CD4-positive, alpha-beta T cell treated with Interleukin-4 for 4 hours (primary cell): Measurements from ENCODE around the gene ERG.

Experiments
- DNase-seq: peaks from one replicate; pipeline ENCODE4 v3.0.0-alpha.2; 2020

The ERG gene

DNA sequence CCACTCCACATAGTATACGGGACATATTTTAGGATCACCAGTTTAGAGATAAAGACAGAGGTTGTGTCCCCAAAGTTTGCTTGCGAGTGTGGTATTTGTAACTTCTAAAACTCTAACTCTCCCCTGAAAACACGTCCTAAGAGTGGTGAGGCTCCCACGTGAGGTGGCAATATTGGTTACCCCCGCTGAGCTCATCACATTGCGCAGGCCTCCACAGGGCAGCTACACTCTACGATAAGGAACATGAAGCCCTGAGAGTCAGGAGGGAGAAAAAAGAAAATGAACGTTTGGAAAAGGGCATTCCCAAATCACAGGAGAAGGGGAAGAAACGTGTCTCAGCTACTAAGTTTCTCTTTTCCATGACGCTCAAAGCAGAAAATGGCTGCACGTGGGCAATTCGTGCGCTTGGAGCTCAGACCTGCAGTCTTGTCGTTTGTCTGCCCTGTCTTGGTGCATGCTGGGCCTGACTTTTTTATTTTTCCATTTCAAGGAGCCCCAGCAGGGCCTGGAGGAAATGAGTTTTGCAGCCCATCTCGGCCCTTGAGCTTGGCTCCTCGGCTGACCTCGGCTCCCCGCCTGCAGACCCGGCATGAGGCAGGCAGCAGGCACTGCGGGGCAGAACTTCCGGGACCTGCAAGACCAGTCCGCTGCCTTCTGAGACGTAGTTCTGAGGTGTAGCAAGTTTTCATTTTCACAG, 25.7 kb downstream of the ERG start:
- no peak for DNase-seq

DNA sequence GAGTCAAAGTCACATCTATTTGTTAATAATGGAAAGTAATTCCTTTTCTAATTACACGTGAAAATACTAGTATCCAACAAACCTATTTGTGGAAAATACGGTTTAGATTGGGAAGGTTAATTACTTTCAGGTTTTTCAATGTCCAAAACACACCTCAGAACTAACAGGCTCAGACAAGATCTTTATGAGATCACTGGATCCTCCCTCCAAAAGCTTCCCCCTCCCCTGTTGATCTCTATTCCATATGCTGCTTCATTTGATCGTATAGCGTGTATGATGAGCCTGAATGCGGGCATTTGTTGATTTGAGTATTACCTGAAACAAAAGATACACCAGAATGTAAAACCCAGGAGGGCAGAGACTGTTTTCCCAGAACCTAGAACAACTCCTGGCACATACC, 26.5 kb downstream of the ERG start:
- DNase-seq = no peak

DNA sequence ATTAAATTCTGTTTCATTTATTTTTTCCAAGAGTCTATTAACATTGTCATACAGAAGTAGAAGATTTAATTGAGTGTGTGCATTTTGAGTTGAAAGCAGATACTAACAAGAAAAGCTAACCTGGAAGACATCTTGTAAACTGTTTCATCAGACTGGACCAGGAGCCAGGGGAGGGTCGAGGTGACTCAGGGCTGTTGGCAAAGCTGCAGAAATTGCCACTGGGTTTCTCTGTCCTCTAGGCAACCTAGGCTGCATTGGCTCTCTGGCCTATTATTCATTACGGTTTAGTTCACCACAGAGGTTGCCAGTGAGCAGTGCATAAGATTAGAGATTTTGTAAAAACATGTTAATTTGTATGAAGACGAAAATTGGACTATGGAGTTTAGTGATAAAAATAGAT, 27.5 kb downstream of the ERG start:
- no peak for DNase-seq

DNA sequence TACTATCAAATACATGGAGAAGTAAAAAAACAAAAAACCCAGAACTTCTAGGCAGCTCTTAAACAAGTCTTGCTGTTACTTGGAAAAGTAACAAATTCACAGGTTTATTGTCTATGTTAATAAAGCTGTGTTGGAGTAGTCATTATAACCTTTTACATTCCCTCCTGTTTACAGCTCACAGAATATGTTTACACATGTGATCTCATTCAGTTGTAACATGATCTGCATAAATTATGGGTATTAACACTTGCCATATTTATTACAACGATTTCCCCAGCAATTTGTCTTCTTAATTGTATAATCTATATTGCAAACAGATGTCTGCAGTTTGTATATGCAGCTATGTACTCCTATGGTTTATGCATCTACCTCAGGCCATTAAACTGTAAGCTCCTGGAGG, 28.6 kb downstream of the ERG start:
- no peak for DNase-seq

DNA sequence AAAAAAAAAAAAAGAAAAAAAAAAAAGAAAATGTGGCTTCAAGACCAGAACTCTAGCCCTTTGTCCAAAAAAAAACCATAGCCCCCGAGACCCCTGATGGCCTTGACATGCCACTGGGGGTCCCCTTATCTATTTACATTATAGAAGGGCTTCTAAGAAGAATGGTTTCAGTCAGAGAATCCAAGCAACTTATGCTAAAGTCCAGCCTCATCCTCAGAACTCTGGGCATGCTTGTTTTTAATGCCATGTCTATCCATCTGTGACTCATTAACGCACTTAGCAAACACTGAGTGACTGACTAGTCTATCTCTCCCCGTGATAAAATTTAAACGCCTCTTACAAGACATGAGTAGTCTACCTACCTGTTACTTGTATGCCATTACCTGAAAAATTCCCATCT, 29.3 kb downstream of the ERG start:
- DNase-seq = no peak

DNA sequence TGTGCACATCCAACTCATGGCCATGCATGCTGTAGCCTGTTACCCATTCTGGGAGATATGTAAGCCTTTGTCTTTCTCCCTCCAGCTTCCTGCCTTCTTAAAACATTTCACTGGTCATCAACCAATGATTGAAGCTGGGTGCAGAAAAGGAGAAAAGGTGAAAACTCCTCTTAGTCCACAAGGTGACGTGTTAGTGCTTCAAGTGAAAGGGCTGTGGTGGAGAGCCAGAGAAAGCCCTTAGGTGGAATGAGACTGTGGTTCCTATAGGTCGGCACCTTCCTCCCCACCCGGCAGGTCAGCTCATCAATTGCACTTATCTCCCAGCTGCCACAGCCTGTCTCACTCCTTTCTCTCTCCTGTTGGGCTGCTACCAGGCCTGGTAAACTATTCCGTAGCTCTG, 30.4 kb downstream of the ERG start:
- DNase-seq = no peak

DNA sequence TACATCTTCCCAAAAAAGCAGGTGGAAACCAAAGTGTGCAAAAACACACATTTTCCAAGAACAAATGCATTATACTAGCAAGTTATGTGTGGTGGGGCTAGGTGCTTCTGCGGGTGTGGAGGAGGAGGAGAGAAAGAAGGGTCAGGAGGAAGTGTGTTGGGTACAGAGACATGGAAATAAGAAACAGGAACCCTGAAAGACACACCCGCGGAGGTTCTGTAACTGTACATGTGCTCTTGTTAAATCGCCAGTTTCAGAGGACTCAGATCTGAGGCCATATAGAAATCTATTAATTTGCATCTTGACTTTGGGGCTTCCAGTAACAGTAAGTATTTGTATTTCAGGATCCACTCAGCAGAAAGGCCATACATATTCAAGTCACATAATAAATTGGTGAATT, 30.9 kb downstream of the ERG start:
- no peak for DNase-seq

DNA sequence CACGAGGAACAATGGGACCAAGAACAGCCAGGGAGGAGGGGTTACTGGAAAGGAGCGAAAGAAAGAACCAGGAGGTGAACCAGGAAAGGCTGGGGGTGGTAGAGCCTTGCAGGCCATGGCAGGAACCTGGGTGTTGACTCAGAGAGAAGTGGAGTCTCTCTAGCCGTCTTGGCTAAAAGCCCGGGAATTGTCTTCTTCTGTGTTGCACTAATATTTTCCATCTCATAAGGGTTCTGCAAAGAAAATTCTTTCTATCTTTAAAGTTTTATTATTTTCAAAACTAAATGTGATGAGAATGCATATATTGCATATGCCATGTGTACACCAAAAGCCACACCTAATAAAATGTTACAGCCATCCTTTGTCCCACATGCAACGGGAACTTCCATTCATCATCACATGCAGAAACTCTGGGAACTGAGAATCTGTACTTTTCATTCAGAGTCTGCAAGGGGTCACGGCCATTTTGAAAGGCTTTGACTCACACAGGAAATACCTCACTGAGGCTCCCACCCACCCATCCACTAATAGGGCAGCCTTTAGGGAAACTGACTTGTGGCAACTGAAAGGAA, 38.0 kb downstream of the ERG start:
- DNase-seq = no peak

DNA sequence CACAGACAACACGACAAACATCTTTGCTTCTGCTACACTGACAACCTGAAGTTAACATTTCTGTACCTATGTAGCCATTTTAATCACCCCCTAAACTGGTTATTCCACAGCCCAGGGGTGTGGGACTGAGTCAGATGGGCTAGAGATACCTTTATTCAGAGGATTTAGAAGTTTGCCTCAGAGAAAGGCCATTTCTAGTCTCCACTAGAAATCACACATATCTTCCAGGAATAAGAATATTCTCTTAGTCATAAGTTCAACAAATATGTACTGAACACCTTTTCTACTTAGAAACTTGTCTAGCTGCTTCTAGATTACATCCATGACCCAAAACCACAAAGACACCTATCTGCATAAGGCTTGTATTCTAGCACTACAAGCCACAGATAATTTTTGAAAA, 38.8 kb downstream of the ERG start:
- DNase-seq = no peak

DNA sequence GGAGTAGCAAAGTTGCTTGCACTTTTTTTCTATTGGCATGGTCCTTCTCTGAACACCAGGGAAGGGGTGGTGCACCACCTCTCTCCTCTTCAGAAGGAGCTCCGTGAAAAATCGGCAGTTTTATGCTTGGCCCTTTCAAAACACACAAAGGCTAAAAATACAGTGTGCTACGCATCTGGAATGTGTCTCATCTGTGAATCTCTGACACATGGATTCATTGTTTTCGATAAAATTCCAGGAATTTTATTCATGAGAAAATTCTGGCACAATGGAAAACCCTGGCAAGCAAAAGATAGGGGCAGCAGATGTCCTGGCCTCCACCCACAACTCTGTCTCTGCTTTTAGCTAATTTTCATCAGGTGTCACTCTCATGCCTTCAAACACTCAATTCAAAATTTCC, 42.9 kb downstream of the ERG start:
- no peak for DNase-seq

DNA sequence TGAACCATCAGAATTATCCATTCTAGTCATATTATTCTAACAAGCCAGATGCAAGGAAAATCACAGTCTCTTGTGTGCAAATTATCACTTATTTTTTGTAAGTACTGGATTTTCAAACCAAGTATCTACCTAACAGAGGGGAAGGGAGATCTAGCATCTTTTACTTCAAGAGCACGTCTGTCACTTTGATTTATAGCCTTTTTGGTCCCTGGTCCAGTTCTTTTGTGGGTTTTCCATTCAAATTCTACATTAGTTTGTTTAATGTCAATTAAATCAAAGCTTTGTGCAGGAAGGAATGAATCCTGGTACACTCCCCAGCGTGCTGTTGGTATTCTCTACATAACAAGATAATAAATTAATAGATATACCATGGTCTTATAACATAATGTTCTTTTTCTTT, 43.6 kb downstream of the ERG start:
- no peak for DNase-seq

DNA sequence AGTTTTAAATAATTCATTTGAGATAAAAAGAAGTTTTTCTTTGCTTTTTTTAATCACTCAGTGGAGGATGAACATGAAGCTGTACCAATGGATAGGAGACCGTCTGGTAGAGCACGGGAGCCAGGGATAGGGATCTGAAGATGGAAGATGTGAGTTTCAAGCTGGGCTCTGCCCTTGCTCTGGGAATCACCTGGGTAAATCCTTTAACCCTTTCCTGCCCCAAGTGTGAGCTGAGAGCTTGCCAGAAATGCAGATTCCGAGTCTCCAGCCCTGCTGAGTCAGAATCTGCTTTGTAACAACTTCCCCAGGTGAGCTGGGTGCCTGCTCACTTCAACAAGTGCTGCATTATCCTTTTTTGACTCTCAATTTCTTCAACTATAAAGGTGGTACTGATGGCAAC, 44.1 kb downstream of the ERG start:
- DNase-seq = no peak

DNA sequence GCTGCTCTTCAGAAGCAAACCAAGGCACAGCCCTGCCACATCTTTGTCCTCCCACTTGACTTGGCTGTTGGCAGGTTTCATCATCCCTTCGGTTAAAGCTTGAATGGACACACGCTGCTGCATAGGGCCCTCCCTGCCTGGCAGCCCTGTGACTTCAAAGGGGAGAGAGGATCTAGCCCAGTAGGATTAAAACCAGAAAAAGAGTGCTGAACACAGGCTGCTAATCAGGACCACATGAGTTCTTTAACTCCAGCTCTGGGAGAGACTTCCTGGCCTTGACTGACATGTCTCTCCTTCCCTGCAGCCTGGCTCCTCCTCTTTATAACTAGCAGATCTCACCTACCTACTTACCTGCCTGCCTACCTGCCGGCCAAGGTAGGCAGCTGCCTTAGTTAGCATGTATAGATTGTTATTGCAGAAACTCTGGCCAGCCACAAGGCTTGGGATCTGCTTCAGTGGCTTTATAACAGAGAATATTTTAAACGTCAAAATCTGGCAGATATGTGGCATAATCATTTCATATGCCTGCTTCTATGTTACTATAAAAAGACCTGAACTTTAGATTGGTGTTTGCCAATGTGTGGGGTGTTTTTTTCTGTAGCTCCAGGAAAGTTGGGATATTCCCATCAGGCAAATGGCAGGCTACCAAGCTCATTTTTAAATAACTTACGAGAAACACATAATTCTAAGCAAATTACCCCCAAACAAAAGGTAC, 49.4 kb downstream of the ERG start:
- no peak for DNase-seq

DNA sequence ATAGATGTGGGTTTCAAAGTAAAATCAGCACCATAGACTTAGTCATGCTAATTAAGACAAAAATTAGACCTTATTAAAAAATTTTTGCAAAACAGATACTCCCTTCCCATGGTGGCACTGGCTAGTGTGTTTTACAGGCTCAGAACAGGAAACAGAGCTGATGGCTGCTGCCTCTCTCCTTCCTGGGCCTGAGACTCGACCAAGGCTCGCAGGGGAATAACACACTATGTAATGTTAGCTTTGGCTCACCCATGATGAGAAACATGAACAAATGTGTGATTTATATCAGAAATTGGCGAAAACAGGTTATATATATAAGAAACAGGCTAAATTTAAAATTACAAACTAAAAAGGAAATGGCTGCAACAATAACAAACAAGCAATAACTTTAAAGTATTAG, 50.7 kb downstream of the ERG start:
- DNase-seq = no peak

DNA sequence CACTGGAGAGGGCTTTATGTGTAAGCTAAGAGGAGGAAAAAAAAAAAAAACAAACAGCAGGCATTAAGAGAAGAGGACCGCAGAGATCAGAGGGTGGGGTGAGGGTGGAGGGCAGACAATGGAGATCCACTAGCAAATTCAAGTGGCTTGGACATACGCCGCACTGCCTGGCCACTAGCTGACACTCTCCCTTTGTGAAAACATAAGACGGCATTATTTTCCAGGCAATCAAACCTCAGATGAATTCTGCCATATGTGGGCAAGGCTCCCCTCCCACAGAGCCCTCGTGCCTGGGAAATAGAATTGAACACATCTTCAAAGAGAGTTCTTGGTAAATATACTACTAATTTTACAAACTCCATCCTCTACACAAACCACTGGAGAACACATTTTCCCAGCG, 53.6 kb downstream of the ERG start:
- DNase-seq = no peak

DNA sequence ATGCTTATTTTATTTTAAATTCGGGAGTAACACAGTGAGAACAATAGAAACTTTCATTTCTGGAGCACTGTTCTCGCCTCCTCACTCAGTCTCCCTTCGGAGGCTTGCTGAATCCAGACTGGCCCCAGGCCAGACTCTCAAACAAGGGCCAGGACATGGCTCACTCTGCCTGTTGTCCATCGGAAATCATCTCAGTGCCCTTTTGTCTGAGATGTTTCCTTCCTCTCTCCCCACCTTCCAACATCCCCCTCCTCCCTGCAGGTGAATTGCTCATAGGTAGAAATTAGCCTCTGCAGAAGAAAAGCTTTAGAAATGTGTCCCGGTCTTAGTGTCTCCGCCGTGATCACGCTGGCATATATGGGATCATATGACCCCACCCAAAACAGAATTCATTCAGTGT, 55.2 kb downstream of the ERG start:
- DNase-seq = no peak

DNA sequence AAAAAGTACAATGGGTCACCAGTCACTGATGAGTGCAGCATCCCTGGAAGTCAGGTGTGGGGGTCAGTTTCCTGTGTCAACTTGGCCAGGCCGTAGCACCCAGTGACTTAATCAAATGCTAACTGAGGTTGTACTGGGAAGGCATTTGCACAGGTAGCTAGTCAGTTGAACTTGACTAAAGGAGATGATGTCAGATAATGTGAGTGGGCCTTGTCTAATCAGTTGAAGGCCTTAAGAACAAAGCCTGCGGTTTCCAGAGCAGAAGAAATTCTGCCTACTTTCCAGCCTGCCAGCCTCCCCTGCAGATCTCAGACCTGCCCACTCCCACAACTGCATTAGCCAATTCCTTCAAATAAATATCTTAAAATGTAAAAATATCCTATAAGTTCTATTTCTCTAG, 57.1 kb downstream of the ERG start:
- no peak for DNase-seq

DNA sequence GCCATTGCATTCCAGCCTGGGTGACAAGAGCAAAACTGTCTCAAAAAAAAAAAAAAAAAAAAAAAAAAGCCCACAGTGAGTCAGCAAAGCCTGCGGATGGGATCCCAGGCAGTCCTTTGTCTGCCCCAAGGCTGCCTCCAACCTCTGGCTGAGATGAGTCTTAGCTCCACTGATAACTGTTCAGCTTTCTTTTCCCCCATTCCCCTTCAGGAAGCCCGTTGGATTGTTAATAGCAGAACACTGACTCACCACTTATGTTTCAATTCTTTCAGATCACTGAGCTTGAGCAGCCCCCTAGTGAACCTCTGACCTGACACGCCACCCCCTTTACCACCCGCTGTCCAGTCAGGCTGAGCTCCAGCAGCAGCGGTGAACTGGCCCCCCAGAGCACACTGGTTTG, 57.5 kb downstream of the ERG start:
- no peak for DNase-seq

DNA sequence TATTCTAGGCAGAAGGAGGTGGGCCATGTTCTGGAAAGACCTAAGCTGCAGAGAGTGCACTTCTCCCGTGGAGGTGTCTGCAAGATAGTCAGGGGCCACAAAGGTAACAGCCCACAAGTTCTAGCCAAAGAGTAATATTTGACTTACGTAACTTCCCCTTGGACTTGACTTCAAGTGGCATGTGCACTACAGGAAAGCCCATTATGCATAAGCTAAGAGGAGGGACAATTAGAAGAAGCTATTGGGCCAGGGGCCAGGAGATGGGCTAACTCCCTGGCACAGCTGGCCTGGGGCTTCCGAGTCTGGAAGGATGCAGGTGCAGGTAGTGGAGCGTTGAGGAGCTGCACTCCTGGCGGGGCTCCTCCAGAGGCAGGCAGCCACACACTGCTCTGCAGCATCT, 58.3 kb downstream of the ERG start:
- no peak for DNase-seq

DNA sequence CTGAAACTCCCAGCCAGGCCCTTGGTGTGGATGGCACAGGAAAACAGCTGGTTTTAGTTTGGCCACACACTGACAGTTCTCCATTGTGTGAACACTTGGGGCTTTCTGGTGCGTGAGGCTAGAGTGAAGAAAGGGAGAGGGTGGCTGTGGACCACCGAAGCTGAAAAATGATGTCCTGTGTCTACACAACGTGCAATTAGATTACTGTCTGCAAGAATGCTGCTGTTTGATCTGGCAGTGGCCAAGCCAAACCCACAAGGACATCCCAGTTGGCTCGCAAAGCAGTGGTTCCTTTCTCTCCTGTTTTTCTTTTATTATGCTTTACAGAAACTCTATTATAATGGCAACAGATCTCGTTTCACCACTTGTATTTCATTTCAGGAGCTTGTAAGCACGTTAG, 58.9 kb downstream of the ERG start:
- DNase-seq = no peak

DNA sequence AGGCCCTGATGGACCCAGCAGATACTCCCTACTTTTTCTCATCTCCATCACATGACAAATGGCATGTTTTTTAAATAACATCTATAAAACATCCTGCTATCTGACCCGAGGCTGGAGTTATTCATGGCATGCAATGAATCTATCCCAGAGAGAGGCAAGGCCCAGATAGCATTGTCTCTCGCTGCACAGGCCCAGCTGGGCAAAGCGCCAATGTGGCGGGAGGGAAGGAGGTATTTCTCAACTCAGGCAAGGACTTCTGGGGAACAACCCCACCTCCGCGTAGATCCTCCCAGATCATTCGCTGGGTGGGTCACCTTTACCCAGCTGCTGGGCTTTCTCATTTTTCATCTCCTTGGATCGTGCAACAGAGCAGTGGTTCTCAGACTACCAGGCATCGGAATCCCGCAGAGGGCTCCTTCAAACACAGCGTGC, 59.8 kb downstream of the ERG start:
- DNase-seq = no peak

DNA sequence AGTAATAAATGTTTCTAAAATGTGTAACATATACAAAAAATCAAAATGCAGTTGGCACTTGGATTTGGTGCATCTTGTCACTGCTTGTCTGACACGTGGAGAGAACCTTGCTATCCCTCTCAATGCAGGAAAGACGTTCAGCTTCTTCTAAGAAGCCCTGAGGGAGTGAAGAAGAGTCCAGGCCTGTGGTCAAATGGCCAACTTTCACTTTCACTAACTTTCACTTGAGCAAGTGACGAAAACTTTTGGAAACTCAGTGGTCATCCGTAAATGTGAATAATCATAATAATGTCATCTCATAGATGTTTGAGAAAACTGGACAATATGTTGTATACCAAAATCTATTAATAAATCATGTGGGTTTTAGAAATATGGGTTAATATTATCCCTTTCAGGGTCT, 61.9 kb downstream of the ERG start:
- DNase-seq = no peak

DNA sequence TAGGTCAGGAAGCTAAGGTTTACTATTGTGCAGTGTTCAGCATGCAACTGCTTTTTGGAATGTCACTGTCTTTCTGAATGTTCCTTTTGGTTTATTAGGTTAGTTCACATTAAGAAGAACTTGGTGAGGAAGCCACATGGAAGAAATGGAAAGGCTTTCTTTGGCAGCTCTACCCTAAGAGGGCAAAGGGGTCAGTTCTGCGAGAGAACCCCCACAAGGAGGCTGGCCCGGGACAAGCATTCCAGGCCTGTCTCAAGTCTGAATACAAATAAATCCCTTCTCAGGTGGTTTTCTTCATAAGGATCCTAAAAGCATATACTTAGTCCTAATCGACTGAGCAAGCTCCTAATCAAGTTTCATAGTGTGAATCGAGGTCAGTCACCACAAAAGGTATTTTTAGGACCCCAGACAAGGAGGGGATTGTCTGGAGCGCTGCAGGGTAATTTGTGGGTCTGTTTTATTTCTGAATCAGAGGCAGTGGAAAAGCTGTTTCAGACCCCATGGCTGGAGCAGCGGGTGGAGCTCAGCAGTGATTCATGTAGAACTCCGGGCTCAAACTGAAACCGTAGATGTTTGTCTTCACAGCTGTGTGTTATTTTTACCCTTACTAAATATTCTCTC, 63.3 kb downstream of the ERG start:
- no peak for DNase-seq

DNA sequence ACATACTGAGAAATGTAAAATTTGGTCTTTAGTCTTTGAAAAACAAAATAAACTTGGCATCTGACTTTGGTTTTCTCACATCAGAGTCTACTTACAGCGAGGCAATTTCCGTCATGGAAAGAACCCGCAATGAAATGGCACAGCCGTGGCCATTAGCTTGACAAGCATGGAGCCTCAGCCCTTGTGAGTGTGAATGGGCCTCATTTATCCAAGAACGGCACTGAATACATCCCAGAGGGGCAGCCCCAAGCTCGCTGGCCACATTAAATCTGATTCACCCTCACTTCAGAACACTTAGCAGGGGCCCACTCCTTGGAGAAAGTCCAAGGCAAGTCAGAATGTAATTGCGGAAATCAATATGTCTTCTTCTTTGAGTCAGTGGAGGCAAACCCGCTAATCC, 64.8 kb downstream of the ERG start:
- DNase-seq = no peak
